ENCODE data around the gene WNT5B.

WNT5B gene

DNA sequence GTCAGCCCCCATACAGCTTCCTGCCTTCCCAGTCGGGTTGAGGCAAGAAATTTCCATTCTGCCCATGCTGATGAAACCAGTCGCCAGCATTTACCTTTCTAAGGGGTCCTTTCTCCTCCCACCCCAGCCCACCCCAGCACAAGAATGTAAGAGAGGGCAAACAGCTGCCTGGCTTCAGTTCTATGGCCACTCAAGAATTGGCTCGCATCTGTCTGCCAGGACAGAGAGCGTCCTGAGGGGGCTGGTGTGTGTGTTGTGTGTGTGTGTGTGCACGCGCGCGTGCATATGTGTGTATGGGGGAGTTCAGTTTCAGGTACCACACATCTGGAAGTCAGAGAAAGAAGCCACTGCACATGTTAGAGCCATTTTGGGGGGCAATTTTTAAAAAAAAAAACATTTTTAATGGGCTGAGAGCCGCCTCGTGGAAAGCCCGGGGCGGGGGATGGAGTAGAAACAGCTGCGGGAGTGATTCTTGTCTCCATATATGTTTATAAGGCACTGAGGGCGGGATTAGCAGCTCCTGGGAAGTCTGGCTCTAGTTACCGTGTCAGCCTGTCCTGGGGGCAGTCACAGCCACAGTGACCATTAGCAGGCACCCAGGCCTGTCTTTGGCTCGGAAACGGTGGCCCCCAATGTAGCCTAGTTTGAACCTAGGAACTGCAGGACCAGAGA lies at the start of gene WNT5B:
WNT5B (plus strand) TSS at position 566 of the 672 bp plus-strand sequence. CDS start 2,124 bp downstream, outside the sequence.
- no peak for TF ChIP-seq CTCF (IDR thresholded peaks at IDR 0.05; ENCODE audit: borderline replicate concordance, insufficient read depth, low read depth, low read length)
- peak within 1 kb of the TSS; percentile 41 for H3K4me3 ChIP-seq (ENCODE audit: low read depth, low read length)

- no peak for TF ChIP-seq CTCF (IDR thresholded peaks at IDR 0.05; ENCODE audit: borderline replicate concordance, insufficient read depth, low read depth, low read length)
- H3K4me3 ChIP-seq (ENCODE audit: low read depth, low read length), result no peak overlapping the region
Observed at GRCh38 chr12:1579651-1580435, 49.2 kb upstream of the WNT5B start.

- no peak for TF ChIP-seq CTCF (IDR thresholded peaks at IDR 0.05; ENCODE audit: borderline replicate concordance, insufficient read depth, low read depth, low read length)
- no peak overlapping the region for H3K4me3 ChIP-seq (ENCODE audit: low read depth, low read length)
Observed at GRCh38 chr12:1580526-1580925, 48.5 kb upstream of the WNT5B start.

DNA sequence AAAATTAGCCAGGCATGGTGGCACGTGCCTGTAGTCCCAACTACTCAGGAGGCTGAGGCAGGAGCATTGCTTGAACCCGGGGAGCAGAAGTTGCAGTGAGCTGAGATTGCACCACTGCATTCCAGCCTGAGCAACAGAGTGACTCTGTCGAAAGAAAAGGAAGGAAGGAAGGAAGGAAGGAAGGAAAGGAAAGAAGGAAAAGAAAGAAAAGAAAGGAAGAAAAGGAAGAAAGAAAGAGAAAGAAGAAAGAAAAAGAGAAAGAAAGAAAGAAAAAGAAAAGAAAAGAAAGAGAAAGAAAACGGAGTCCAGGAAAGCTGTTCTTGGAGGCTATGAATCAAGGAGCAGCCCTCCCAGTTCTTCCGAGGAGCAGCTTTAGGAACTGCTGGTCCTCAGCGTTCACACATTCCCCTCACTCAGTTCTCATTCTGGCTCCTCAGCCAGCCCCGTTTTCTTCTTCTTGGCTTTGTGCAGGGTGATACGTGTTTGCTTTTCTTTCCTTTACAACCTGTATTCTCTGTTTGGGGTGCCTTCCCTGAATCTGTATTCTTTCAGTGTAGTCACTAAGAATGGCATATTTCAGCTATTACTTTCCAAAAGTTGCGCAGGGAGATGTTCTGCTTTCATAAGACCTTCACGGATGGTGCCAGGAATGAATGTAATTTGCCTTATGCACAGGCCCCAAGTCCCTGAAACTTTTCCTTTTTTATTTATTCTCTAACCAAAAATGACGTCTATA lies 46.9 kb upstream of the WNT5B start:
- no peak for TF ChIP-seq CTCF (IDR thresholded peaks at IDR 0.05; ENCODE audit: borderline replicate concordance, insufficient read depth, low read depth, low read length)

DNA sequence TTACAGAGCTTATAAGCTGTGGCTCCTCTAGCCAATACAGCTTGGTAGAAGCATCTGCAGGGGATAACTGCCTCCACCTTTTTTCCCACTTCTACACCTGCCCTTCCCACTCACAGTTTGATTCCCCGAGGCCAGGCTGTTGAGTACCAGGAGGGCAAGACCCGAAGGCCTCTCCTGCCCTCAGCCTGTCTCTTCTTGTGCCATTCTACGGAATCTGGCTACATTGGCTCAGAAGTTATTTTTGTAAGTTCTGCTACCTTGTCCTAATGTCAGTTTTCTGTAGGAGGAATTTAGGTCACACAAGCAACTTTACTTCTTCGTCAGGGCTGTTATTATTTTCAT lies 46.4 kb upstream of the WNT5B start:
- TF ChIP-seq CTCF (IDR thresholded peaks at IDR 0.05; ENCODE audit: borderline replicate concordance, insufficient read depth, low read depth, low read length), result no peak
- H3K4me3 ChIP-seq (ENCODE audit: low read depth, low read length), result no peak overlapping the region

More for the DNA sequence above, 46.9 kb upstream of the WNT5B start:
- no peak overlapping the region for H3K4me3 ChIP-seq (ENCODE audit: low read depth, low read length)

DNA sequence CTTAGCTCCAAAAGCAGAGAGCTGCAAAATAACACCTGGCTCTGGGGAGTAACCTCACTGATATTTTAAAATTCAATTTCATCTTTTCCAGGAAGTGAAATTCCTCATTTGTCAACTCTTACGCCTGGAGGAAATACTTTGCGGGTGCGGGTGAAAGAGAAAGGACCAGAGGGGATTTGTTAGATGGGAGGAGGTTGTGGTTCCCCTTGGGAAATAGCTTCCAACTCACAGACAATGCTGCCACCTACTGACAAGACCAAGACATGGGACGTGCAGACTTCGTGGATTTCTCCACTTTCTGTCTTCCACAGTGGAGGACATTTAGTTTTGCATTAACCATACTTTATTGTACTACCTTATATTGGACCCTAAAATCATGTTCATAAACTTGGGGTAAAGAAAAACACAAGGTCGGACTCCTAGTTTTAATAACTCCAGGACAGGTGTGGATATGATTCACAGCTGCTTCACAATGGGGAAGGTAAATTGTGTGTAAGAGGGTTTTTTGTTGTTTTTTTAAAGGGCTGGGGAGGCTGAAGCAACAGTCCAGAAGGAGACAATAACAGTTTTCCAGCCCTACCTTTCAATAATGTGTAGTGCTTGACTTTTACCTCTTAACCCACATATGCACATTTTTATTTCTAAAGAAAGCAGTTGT lies 45.5 kb upstream of the WNT5B start:
- no peak overlapping the region for H3K4me3 ChIP-seq (ENCODE audit: low read depth, low read length)
- TF ChIP-seq CTCF (IDR thresholded peaks at IDR 0.05; ENCODE audit: borderline replicate concordance, insufficient read depth, low read depth, low read length), result peak; percentile 68

Data from GM12875 (cell line).